Measurements from ENCODE around the gene KDM2A.

KDM2A gene

DNA sequence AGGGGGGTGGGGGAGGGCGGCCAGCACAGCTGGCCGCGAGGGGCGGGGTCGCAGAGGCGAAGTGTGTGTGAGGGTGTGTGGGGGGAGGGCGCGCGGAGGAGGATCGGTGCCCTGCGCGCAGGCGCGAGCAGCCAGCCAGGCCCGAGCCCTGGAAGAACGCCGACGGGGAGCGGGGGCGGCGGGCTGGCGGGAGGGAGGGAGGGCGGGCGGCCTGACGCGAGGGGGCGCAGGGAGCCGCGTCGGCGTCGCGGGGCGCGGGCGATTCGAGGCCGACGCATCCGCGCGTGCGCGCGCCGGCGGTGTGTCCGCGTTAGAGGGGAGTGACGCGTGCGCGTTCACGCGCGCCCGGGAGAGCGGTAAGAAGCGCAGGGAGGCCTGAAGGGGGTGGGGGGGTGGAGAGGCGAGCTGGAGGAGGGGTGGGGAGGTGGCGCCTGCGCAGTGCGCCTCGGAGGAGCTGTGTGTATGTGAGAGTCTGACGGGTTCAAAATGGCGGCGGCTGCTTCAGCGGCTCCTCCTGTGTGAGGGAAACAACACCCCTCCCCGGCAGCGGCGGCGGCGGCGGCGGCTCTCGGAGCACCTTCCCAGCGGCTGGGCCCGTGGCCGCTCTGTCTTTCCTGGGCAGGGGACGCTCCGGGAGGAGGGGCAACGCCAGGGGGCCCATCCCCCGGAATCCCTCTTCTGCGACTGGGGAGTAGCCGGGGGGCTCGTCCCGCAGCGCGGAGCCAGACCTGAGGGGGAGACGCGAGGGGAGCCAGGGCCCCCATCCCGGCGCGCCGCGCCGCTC is at the start of gene KDM2A:
TSS of gene KDM2A (plus strand) at position 463 of the 784 bp plus-strand sequence. CDS start 2,054 bp downstream, outside the sequence.
- DNase-seq, result peak; percentile 28 to 89

DNA sequence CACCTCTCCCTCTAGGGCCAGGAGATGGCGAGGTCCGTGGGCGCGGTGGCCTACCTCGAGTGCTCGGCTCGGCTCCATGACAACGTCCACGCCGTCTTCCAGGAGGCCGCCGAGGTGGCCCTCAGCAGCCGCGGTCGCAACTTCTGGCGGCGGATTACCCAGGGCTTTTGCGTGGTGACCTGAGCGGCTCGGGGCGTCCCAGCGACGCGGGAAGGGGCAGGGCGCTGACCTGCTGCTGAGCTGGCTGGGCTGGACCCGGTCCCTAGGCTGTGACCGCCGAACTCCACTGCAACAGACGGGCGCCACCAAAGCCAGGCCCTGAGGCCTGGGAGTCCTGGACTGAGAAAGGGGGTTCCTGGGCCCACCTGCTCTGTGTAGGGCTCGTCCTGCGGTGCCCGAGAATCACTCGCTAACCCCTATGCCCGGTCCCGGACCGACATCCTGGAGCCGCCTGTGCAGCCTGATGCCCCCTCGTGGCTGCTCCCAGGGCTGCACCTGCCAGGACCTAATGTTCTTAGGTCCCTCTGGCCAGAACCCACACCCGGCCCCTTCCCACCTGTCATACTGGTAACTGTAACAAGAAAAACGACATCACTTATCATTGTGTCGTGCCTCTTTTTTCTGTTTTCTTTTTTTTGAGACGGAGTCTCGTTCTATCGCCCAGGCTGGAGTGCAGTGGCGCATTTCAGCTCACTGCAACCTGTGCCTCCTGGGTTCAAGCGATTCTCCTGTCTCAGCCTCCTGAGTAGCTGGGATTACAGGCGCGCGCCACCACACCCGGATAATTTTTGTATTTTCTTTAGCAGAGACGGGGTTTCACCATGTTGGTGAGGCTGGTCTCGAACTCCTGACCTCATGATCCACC is 47.4 kb upstream of the KDM2A start:
- DNase-seq, result peak in 1 of 2 experiments; percentile 64

DNA sequence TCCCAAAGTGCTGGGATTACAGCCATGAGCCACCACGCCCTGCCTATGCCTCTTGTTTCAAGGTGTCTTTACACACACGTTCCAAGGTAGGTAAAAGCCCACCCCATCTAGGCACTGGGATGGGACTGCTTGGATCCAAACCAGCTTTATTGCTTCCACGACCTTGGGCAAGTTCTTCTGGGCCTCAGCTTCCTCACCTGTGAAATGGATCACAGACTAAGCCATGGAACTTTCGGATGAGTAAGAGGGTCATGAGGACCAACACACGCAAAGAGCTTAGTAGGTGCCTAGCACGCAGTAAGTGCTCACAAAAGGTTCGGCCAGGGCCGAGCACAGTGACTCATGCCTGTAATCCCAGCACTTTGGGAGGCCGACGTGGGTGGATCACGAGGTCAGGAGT is 46.8 kb upstream of the KDM2A start:
- no peak for DNase-seq

DNA sequence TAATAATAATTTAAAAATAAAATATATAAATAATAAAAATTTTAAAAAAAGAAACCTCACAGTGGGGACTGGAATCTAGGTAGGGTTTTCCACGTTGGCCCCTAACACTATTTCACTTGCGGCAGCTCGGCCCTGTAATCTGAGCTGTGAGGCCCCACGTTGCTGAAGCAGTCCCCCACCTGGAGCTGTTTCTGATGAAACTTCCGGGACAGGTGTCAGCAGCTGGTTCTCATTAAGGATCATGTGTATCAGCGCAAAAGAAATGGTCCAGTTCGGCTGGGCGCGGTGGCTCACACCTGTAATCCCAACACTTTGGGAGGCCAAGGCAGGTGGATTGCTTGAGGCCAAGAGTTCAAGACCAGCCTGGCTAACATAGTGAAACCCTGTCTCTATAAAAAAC is 45.2 kb upstream of the KDM2A start:
- no peak for DNase-seq

DNA sequence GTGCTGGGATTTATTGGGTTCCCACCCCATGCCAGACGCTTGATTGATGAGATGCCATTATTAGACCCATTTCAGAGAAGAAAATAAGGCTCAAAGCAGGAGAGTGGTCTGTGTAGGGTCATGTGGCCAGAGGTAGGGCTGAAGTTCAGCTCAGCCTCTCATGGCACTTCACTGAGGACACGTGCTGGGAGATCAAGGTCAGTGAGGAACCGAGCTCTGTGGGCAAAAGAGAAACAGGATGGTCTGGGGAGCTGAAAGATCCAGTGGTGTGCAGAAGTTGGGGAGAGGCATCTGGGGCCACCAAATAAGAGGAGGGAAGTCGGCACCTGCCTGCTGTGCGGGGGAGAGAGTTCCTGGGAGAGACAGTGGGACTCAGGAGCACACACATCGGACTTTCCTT is 42.9 kb upstream of the KDM2A start:
- DNase-seq, result no peak

DNA sequence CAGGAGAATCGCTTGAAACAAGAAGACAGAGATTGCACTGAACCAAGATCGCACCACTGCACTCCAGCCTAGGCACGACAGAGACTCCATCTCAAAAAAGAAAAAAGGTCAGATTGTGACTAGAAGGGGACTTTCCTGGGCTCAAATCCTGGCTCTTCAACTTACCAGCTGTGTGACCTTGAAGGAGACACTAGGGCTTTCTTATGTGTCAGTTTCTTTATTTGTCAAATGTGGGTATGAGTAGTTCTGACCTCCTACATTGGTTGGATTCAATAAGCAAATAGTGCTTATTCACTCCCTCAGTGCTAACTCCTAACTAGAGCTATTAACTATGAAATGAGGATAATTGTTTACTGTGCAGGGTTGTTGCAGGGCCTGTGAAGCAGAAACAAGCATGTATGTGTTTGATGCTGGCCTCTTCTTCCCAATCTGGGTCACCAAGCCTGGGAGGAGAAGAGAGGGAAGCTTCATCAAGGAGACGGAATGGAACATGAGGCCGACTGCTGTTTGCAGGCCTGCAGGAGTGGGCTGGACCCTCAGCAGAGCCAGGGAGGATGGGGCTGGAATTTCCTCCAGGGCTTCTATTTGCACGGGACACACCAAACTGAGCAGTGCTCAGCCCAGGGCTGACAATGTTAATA is 39.9 kb upstream of the KDM2A start:
- DNase-seq, result no peak

DNA sequence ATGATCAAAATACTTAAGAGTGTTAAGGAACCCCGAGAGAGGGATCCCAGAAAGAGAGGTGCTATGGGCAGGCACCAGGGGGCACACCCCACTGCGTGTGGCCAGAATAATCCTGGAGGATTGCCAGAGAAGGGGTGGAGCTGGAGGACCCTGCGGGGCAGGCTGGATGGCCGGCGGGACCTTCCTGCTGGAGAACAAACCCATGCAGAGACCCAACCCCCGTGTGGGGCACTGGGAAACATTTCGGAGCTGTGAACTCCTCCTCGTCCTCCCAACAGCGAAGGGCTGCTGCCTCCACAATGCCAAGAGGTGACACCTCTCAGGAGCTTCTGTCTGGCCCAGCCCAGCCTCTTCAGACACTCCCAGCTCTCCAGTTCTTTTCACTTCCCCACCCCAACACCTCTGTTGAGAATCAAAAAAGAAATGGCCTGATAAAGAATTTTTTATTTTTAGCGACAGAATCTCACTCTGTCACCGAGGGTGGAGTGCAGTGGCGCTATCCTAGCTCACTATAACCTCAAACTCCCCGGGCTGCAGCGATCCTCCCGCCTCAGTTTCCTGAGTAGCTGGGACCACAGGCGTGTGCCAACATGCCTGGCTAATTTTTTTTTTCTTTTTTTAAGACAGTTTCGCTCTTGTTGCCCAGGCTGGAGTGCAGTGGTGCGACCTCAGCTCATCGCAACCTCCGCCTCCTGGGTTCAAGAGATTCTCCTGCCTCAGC is 36.8 kb upstream of the KDM2A start:
- DNase-seq, result no peak

DNA sequence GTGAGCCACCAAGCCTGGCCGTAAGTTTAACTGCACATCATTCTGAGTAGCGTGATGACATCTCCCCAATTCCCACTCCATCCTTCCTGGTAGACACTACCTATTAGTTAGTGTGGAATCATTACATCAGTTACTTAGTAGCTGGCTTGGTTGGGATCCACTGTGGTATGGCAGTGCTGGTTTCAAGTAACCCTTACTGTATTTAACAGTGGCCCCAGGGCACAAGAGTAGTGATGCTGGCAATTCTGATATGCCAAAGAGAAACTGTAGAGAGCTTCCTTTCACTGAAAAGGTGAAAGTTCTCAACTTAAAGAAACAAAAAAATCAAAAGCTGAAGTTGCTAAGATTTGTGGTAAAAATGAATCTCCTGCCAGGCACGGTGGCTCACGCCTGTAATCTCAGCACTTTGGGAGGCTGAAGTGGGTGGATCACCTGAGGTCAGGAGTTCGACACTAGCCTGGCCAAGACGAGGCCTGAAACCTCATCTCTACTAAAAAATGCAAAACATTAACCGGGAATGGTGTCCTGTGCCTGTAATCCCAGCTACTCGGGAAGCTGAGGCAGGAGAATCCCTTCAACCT is 35.2 kb upstream of the KDM2A start:
- DNase-seq, result no peak

DNA sequence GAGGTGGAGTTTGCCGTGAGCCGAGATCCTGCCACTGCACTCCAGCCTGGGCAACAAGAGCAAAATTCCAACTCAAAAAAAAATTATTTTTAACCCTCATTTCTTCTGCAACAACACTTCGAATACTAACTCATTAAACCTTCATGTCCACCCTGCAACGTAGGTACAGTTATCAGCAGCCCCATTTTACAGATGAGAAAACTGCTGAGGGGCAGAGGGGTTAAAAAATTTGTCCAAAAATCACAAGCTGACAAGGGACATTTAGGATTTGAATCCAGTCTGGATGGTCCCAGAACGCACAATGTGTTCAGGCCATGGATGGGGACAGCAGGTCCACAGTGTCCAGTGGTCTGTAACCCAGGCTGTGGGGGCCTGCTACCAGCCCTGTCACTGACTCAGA is 33.4 kb upstream of the KDM2A start:
- no peak for DNase-seq

DNA sequence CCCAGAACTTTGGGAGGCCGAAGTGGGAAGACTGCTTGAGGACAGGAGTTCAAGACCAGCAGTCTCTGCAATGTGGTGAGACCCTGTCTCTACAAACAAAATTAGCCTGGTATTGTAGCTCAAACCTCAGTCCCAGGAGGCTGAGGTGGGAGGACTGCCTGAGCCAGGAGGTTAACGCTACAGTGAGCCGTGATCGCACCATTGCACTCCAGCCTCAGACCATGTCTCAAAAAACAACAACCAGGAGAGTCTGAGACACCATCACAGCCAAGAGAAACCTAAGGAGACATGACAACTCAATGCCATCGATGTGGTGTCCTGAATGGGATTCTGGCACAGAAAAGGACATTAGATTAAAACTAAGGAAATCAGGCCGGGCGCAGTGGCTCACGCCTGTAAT is 28.3 kb upstream of the KDM2A start:
- DNase-seq, result no peak

DNA sequence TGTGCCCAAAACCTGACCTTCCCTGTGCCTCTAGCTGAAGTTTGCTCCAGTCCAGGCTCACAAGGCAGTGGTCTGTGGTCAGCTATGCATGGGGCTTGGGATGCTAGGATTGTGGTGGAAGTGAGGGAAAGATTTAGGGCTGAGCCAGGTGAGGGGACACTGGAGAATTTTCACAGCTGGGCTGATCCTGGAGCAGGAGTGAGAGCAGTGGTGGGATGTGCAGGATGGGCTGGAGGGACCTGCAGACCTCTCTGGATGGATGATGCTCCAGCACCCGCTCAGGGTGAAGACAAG is 23.9 kb upstream of the KDM2A start:
- DNase-seq, result no peak

DNA sequence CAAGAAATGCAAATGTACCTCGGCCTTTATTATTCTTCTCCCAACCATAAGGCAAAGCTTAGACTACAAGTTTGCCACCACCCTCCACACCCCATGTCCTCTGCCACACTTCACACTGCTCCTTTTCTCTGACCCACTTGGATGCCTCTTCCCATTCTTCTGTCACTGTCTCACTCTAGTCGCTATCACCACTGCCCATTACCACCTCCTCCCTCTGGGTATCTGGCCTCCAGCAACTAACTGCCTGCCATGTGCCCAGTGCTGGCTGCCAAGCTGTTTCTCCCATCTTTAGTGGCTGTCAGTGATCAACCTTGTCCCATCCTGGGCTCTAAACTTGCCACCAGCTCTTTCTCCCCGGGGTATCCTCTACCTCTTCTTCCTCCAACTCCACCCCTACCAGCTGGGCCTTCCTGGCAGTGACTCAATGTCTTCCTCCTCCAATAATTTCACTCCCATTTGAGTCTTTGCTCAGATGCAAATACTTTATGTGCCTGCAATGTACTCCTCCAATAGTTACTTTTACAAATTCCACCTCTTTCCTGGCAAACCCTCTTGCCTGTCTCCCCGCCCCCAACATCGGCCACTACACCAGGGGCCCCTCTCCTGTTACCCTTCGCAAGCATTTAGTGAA is 20.1 kb upstream of the KDM2A start:
- no peak for DNase-seq

DNA sequence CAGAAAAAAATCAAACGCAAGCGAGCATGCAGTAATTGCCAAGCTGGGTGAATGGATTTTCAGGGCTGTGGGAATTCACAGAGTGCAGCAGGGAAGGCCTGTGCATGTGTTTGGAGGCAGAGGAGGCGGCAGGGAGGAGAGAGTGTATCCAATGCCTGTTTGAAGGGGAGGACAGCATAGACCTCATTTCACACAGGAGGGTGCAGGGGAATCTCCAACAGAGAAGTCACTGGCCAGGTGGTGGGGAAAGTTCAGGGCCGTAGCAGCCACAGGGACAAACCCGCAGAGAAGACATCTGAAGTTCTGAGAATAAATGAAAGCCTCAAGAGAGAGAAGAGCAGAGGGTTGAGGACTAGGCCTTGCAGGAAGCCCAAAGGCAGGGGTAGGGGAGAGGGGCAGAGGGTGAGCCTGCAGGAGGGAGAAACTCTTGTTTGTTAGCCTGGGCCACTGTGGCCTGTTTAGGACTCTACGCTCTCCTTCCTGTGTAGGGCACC is 19.2 kb upstream of the KDM2A start:
- no peak for DNase-seq

DNA sequence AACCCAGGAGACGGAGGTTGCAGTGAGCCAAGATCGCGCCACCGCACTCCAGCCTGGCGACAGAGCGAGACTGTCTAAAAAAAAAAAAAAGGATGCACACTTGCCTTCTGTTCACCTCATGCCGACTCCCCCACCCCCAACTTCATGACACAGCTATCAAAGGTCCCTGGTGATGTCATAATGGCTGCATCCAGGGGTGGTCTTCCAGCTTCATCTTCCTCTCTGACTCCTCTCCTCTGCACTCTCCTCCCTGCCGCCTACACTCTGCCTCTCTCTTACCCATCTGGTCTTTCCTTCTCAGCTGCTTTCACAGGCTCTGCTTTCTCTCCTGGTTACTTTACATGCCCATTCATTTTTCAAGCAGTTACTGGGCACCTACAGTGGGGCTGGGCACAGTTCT is 16.4 kb upstream of the KDM2A start:
- DNase-seq, result no peak

DNA sequence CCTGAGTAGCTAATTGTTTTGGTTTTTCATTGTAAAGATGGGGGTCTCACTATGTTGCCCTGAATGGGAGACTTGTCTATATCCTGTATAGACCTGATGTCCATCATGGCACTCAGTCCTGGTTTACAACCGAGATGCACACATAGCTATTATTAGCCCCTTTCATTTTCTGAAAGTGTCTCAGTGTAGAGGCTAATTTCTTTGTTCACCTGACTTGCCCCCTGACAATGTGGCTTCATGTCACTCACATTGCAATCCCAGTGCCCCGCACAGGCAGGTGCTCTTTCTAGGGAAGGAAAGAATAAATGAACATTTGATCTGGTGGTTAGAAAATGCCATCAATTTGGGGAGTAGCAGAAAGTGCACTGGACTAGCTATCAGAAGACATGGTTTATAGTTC is 13.1 kb upstream of the KDM2A start:
- no peak for DNase-seq

DNA sequence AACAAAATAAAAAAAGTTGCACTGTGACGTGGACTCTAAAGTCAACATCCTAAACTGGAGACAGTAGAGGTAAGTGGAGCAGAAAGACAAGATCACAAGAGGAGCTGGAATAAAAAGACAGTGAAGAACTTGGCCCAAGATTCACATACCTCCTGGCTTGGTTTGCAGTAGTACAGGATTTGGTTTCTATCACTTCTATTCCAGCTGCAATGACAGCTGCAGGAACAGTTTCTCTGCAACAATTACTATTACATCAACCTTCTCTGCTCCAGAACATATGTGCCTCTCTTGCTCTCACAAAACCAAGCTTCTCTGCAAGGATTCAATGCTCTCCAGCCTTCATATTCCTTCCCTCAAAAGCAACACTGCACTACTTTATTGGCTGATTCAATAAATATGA is 7.8 kb upstream of the KDM2A start:
- no peak for DNase-seq

DNA sequence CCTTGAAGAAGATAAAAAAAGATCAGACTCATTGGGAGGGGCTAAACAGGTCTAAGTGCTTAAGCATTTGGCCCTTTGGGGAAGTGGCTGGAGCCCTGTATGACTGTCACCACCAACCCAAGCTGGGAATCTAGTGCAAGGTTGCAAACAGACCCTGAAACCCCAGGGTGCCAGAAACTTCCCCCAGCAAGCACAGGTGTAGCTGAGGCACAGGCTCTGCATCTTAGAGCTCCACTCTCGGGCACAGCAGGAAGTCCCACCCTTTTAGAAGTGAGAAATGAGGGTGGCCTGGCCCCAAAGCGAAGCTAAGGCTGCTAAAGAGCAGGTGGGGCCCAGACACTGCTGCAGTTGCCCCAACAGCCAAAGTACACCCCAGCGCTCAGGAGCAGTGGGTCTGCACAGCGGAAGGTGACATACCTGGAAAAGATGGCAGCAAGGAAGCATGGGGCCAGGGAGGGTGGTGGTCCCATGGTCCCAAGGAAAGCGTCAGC is 5.8 kb upstream of the KDM2A start:
- DNase-seq, result no peak

DNA sequence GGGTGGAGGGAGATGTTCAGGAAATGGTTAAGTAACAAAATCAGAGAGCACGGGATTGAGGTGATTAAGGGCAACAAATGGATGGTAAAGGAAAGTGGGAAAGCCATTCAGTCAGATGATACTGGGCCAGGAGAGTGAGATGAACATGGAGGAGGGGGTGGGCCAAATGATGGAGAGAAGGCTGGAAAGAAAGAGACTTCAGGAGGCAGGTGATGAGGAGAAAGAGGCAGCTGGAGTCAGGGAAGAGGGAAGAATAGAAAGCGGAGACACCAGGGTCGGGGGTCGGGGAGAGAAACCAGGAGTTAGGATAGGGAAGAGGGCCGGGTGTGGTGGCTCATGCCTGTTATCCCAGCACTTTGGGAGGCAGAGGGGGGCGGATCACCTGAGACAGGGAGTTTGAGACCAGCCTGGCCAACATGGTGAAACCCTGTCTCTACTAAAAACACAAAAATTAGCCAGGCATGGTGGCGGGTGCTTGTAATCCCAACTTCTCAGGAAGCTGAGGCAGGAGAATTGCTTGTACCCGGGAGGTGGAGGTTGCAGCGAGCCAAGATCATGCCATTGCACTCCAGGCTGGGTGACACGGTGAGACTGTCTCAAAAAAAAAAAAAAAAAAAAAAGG is 4.7 kb upstream of the KDM2A start:
- no peak for DNase-seq

DNA sequence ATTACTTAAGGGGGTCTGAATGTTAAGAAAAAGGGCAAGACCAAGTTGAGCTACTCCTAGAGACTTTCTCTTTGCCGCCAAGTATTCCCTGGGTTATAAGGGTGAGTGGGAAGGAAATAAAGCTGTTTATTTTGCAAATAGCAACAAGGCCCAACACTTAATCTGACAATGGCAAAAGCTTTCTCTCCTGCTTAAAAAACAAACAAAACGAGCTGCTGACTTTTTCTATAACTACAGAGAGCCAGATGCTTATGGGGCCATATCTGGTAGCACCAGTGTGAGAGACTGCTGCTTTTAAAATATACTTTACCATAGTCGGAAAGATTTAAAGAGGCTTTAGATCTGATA is 2.3 kb upstream of the KDM2A start:
- DNase-seq, result no peak

DNA sequence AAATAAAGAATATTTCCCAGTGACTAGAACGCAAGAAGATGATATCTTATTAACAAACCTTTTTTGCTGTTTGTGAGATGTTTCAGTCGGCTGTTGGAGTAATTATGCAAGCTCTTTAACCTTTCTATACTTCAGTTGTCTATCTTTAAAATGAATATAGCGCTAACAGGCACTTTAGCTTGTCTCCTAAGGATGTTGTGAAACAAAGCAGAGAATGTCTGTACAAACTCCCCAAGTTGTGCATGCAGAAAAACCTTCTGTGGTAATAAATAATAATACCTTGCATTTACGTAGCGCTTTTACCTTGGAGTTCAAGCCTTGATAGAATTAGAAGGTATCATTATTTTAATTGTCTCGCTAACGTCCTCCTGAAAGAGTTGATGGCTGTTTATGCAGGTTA is 1.9 kb upstream of the KDM2A start:
- no peak for DNase-seq

DNA sequence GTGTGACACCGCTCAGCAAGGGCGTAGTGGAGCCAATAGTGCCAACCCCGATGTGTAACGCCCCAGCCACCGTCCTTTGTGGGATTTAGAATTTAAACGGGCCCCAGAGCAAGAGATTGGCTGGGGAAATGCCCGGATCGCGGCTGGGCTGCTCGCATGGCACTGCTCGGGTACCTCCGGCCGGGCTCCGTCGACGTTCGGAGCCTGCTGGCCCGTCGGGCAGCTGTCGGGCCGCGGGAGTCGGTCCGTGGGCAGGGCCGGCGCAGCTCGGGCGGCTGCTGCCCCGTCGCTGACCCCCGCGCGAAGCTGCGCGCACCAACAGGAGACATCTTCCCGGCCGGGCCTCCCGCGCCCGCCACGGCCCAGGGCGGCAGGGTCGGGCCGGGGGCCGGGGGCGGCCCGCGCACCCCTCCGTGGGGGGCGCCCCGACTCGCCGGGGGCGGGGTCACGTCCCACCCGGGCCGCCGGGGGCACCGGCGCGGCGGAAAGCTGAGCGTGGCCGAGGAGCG is 1.3 kb upstream of the KDM2A start:
- no peak for DNase-seq

Data from cerebellar nuclear complex (tissue), 1 donor.